HG03060 (cell line): ENCODE measurements around the gene GON7.
A peak's percentile ranks its signal among the peaks of the same experiment; 100 is the strongest.
"Not testable (repeated sequence)": the region's sequence is repeated elsewhere in the genome, so short reads cannot be mapped to it uniquely, and the experiment has no call there.

Experiments
- ATAC-seq: cut with Tn5 transposase; IDR thresholded peaks from one replicate; pipeline ENCODE4 v1.9.1; 2021; ENCODE audit warnings: low read depth, moderate number of reproducible peaks; ENCODE audit not compliant: unreplicated experiment

Gene GON7

GRCh38 chr14:93201155-93201704, 5.6 kb downstream of the GON7 start:
- ATAC-seq, result no peak

- no peak for ATAC-seq
Measured at GRCh38 chr14:93200553-93200952, 6.3 kb downstream of the GON7 start.

- no peak for ATAC-seq
Measured at GRCh38 chr14:93199031-93199430, 7.8 kb downstream of the GON7 start.

GRCh38 chr14:93195316-93195999, 11.4 kb downstream of the GON7 start:
- ATAC-seq, result no peak

- no peak for ATAC-seq
Measured at GRCh38 chr14:93186956-93187355, 19.9 kb downstream of the GON7 start.

- no peak for ATAC-seq
Measured at GRCh38 chr14:93186466-93186865, 20.4 kb downstream of the GON7 start.

GRCh38 chr14:93185349-93185720, 21.5 kb downstream of the GON7 start:
- ATAC-seq, result no peak

GRCh38 chr14:93184391-93185348, 22.2 kb downstream of the GON7 start, which contains the start of the genes LYSET and MOAP1:
LYSET (plus strand) TSS chr14:93185317; CDS start chr14:93185406, 89 bp downstream.
MOAP1 (minus strand) TSS chr14:93184897; CDS start chr14:93184242, 655 bp downstream.
- peak; percentile 62 for ATAC-seq

GRCh38 chr14:93183596-93184317, 23.1 kb downstream of the GON7 start:
- no peak for ATAC-seq

- ATAC-seq, result no peak
Measured at GRCh38 chr14:93175492-93175891, 31.4 kb downstream of the GON7 start.

GRCh38 chr14:93174731-93175130, 32.1 kb downstream of the GON7 start:
- ATAC-seq, result not testable (repeated sequence)

- no peak for ATAC-seq
Measured at GRCh38 chr14:93173943-93174395, 32.9 kb downstream of the GON7 start.

- ATAC-seq, result no peak
Measured at GRCh38 chr14:93171376-93171775, 35.5 kb downstream of the GON7 start.

GRCh38 chr14:93170141-93170540, 36.7 kb downstream of the GON7 start:
- not testable (repeated sequence) for ATAC-seq

GRCh38 chr14:93169619-93170018, 37.2 kb downstream of the GON7 start:
- not testable (repeated sequence) for ATAC-seq

GRCh38 chr14:93168610-93169009, 38.3 kb downstream of the GON7 start:
- not testable (repeated sequence) for ATAC-seq

- not testable (repeated sequence) for ATAC-seq
Measured at GRCh38 chr14:93165271-93166265, 41.3 kb downstream of the GON7 start.

- ATAC-seq, result peak; percentile 66
Measured at GRCh38 chr14:93163564-93163963, 43.3 kb downstream of the GON7 start.

GRCh38 chr14:93161411-93161940, 45.4 kb downstream of the GON7 start:
- no peak for ATAC-seq
